K562 (cell line): ENCODE measurements around the gene ADGRG1. TPM values are rescaled to one million over a fixed set of nuclear protein-coding genes. Genes with fewer than 3 reads are reported as not detected.
"Not testable (repeated sequence)": the region's sequence is repeated elsewhere in the genome, so short reads cannot be mapped to it uniquely, and the experiment has no call there.

Experiments used
- ATAC-seq: fragments of 200-7000 bp; cut with Tn5 transposase; 3 replicates; pipeline ENCODE4 v1.9.1; 2020; ENCODE audit warnings: moderate library complexity
- BruUV-seq: library from RNA; stranded (reverse); fragments of 400-500 nt; replicated peaks from 2 replicates; lab custom pipeline; 2021; lab: Mats Ljungman, UMichigan
- CTCF ChIA-PET: fragments of 300-600 bp; formaldehyde crosslinking; extraction: SDS; loops from one replicate; lab custom pipeline; 2021; ENCODE audit warnings: low intra/inter-chr PET ratio; lab: Yijun Ruan, JAX
- POLR2A ChIA-PET: fragments of 300-600, 350-650 bp; sonication (Branson Sonifier 250); formaldehyde crosslinking; extraction: SDS; loops from one replicate; lab custom pipeline; 2021; ENCODE audit warnings: antibody characterized with exemption, inconsistent platforms; lab: Yijun Ruan, JAX
- DNase-seq, 4 experiments: peaks; one replicate each; pipeline versions ENCODE4 v3.0.0 to v3.0.0-alpha.2; 2011 to 2018; ENCODE audit warnings: low spot score in 3 of 4, mixed read lengths in 3 of 4; ENCODE audit errors: extremely low read depth in 1 of 4
- FAIRE-seq: peaks from 2 replicates; lab custom pipeline; 2011; peaks lifted over from hg19 to GRCh38; lab: Jason Lieb, UNC
- H2AFZ ChIP-seq: 2 replicates; pipeline ENCODE4 v1.6.0; 2011; ENCODE audit warnings: low read depth, low read length, control low read depth, inconsistent platforms
- H3K27ac ChIP-seq: fragments of 200-600 bp; 3 replicates; pipeline ENCODE4 v1.8.0; 2011; ENCODE audit warnings: low read depth, mild to moderate bottlenecking, control low read depth, inconsistent platforms, low read length, moderate library complexity, mixed read lengths; ENCODE audit errors: extremely low read depth
- H3K27me3 ChIP-seq, 2 experiments: fragments of 300-600 bp in 1 of 2; 2 replicates in 1 of 2; 3 replicates in 1 of 2; pipeline versions ENCODE4 v1.6.0 to v1.8.0; 2011; ENCODE audit warnings: inconsistent platforms in 2 of 2, low read length in 2 of 2, mild to moderate bottlenecking in 1 of 2, mixed read lengths in 1 of 2, moderate library complexity in 1 of 2; ENCODE audit not compliant: control insufficient read depth in 2 of 2, insufficient read depth in 2 of 2
- H3K36me3 ChIP-seq: fragments of 300-600 bp; 3 replicates; pipeline ENCODE4 v1.8.0; 2011; ENCODE audit warnings: mild to moderate bottlenecking, low read length, inconsistent platforms; ENCODE audit not compliant: control insufficient read depth, insufficient read depth
- H3K4me1 ChIP-seq, 2 experiments: fragments of 200-600 bp in 1 of 2; replicated peaks in 1 of 2; 2 replicates in 1 of 2; 3 replicates in 1 of 2; pipeline versions ENCODE4 v1.5.1 to v1.8.0; 2011; ENCODE audit warnings: inconsistent platforms in 2 of 2, low read length in 2 of 2, mild to moderate bottlenecking in 1 of 2, mixed read lengths in 1 of 2, moderate library complexity in 1 of 2; ENCODE audit not compliant: control insufficient read depth in 2 of 2, insufficient read depth in 2 of 2
- H3K4me2 ChIP-seq: 2 replicates; pipeline ENCODE4 v1.6.1; 2011; ENCODE audit warnings: low read length, control low read depth, inconsistent platforms, mixed read lengths; ENCODE audit not compliant: insufficient read depth
- H3K4me3 ChIP-seq: fragments of 200-600 bp; sonication (generic), shearing (Covaris generic); 2 replicates; pipeline ENCODE4 v1.5.1; 2016; ENCODE audit warnings: control low read depth, inconsistent platforms
- H3K79me2 ChIP-seq: fragments of 200-600 bp; 3 replicates; pipeline ENCODE4 v1.8.0; 2011; ENCODE audit warnings: low read length, inconsistent platforms; ENCODE audit not compliant: control insufficient read depth, insufficient read depth
- H3K9ac ChIP-seq, 2 experiments: 2 replicates each; pipeline versions ENCODE4 v1.6.0 to v1.6.1; 2011; ENCODE audit warnings: low read depth in 2 of 2, low read length in 2 of 2, control low read depth in 1 of 2, inconsistent platforms in 1 of 2, mild to moderate bottlenecking in 1 of 2, mixed read lengths in 1 of 2; ENCODE audit not compliant: insufficient read depth in 1 of 2
- H3K9me1 ChIP-seq: one replicate; pipeline ENCODE4 v1.6.0; 2011; ENCODE audit warnings: inconsistent platforms, mild to moderate bottlenecking, low read length, moderate library complexity; ENCODE audit not compliant: control insufficient read depth, insufficient read depth
- H3K9me3 ChIP-seq: replicated peaks from 2 replicates; pipeline ENCODE4 v1.5.1; 2011; ENCODE audit warnings: low read depth, low read length, inconsistent platforms; ENCODE audit not compliant: control insufficient read depth, insufficient read depth
- H4K20me1 ChIP-seq: replicated peaks from 2 replicates; pipeline ENCODE4 v1.6.1; 2011; ENCODE audit warnings: low read length, inconsistent platforms, mixed read lengths; ENCODE audit not compliant: control insufficient read depth, insufficient read depth
- ARID1B ChIP-seq: fragments of 450-650 bp; IDR thresholded peaks from 2 replicates; pipeline ENCODE4 v1.6.1; 2016; ENCODE audit warnings: antibody characterized with exemption, mild to moderate bottlenecking, inconsistent platforms
- BCOR ChIP-seq: fragments of 450-650 bp; IDR thresholded peaks from 2 replicates; pipeline ENCODE4 v1.6.1; 2016
- CBFA2T2 ChIP-seq: fragments of 450-650 bp; conservative IDR thresholded peaks from 2 replicates; pipeline ENCODE4 v1.6.1; 2017; ENCODE audit warnings: mild to moderate bottlenecking
- CBFA2T3 ChIP-seq: fragments of 450-650 bp; IDR thresholded peaks from 2 replicates; pipeline ENCODE4 v1.6.1; 2017
- CBX8 ChIP-seq: fragments of 200-600 bp; sonication (generic); IDR thresholded peaks from 2 replicates; pipeline ENCODE4 v1.6.1; 2012; ENCODE audit warnings: borderline replicate concordance, mixed run types, low read depth, mild to moderate bottlenecking, moderate library complexity, mixed read lengths, low read length, control low read depth, inconsistent platforms; ENCODE audit not compliant: poor library complexity, severe bottlenecking; ENCODE audit errors: extremely low read depth
- CC2D1A ChIP-seq: fragments of 450-650 bp; IDR thresholded peaks from 2 replicates; pipeline ENCODE4 v1.6.1; 2017; ENCODE audit warnings: mild to moderate bottlenecking
- CTBP1 ChIP-seq: fragments of 450-650 bp; IDR thresholded peaks from 2 replicates; pipeline ENCODE4 v1.6.1; 2016; ENCODE audit warnings: borderline replicate concordance
- DPF2 ChIP-seq: fragments of 450-650 bp; IDR thresholded peaks from 2 replicates; pipeline ENCODE4 v1.6.1; 2016
- HDAC1 ChIP-seq, 2 experiments: fragments of 450-650 bp; IDR thresholded peaks; 2 replicates each; pipeline ENCODE4 v1.6.1; 2016 to 2017; ENCODE audit warnings: inconsistent platforms in 1 of 2, mild to moderate bottlenecking in 1 of 2, moderate library complexity in 1 of 2
- HDAC2 ChIP-seq: fragments of 450-650 bp; IDR thresholded peaks from 2 replicates; pipeline ENCODE4 v1.6.1; 2016; ENCODE audit warnings: mild to moderate bottlenecking
- KDM1A ChIP-seq, 2 experiments: fragments of 450-650 bp; IDR thresholded peaks; 2 replicates each; pipeline ENCODE4 v1.6.1; 2016; ENCODE audit warnings: mild to moderate bottlenecking in 2 of 2
- MTA2 ChIP-seq: fragments of 450-650 bp; IDR thresholded peaks from 2 replicates; pipeline ENCODE4 v1.6.1; 2016; ENCODE audit warnings: low read depth
- NFIC ChIP-seq: fragments of 450-650 bp; IDR thresholded peaks from 2 replicates; pipeline ENCODE4 v1.6.1; 2017; ENCODE audit warnings: mild to moderate bottlenecking, inconsistent platforms
- NRF1 ChIP-seq, 2 experiments: fragments of 450-650 bp; IDR thresholded peaks in 1 of 2; conservative IDR thresholded peaks in 1 of 2; 2 replicates each; pipeline ENCODE4 v1.6.1; 2014; ENCODE audit warnings: mild to moderate bottlenecking in 2 of 2
- RCOR1 ChIP-seq, 2 experiments: IDR thresholded peaks; 2 replicates each; pipeline ENCODE4 v1.6.1; 2012; ENCODE audit warnings: low read depth in 2 of 2, low read length in 2 of 2, borderline replicate concordance in 1 of 2, improper control_type of control experiment in 1 of 2
- SMARCA4 ChIP-seq: fragments of 450-650 bp; IDR thresholded peaks from 2 replicates; pipeline ENCODE4 v1.6.1; 2016
- TAL1 ChIP-seq: fragments of 450-650 bp; IDR thresholded peaks from 2 replicates; pipeline ENCODE4 v1.6.1; 2016; ENCODE audit warnings: mild to moderate bottlenecking
- TCF3 ChIP-seq: sonication (generic); formaldehyde crosslinking; IDR thresholded peaks from 2 replicates; pipeline ENCODE4 v1.4.0; 2020; ENCODE audit warnings: mild to moderate bottlenecking, missing genetic modification reagents
- TEAD4 ChIP-seq, 2 experiments: sonication (generic) in 1 of 2; formaldehyde crosslinking in 1 of 2; IDR thresholded peaks; 2 replicates each; pipeline versions ENCODE4 v1.6.1 to v1.8.0; 2012 to 2022; ENCODE audit warnings: borderline replicate concordance in 1 of 2, inconsistent platforms in 1 of 2, low read length in 1 of 2, mild to moderate bottlenecking in 1 of 2, missing genetic modification reagents in 1 of 2
- TRIM24 ChIP-seq, 2 experiments: fragments of 450-650 bp; IDR thresholded peaks; 2 replicates each; pipeline ENCODE4 v1.6.1; 2016
- WGBS: fragments of 100-300 bp; shearing (Covaris generic); methylation state at CpG from one replicate; pipeline ENCODE4 v1.1.6; 2016; ENCODE audit warnings: low coverage, mixed read lengths; ENCODE audit not compliant: insufficient coverage; ENCODE audit errors: missing lambda C conversion rate; 5-methylcytosine and 5-hydroxymethylcytosine counted together
- in situ Hi-C: fragments of 300-500 bp; cut with MboI; formaldehyde crosslinking; loops from 4 replicates; pipeline ENCODE4 v1.15.0; 2018; ENCODE audit warnings: inconsistent platforms, mixed read lengths
- intact Hi-C: fragments of 100-400 bp; cut with micrococcal nuclease; formaldehyde crosslinking; loops from 2 replicates; pipeline ENCODE4 v1.14.2; 2022
- polyA plus RNA-seq, 8 experiments: library from polyadenylated mRNA; depleted of rRNA in 4 of 8; stranded (reverse) in 5 of 8; unstranded in 3 of 8; fragments of >200 nt; fragmentation: Nextera tagmentation in 2 of 8; fragmentation: Illumina TruSeq in 1 of 8; extraction: Ambion mirVana in 2 of 8; extraction: Trizol in 1 of 8; gene quantifications; 2 replicates each; pipeline versions ENCODE4 v1.2.1 to v1.2.3, GENCODE V29; 2011 to 2014; ENCODE audit warnings: inconsistent platforms in 1 of 8, missing spikeins in 1 of 8
- total RNA-seq, 7 experiments: library from RNA; depleted of rRNA in 6 of 7; stranded (reverse); fragments of >200 nt in 6 of 7; fragmentation: Illumina TruSeq in 2 of 7; extraction: Trizol in 2 of 7; gene quantifications; 2 replicates each; pipeline versions ENCODE4 v1.2.1 to v1.2.3, GENCODE V29; 2011 to 2021; ENCODE audit warnings: low replicate concordance in 1 of 7

Gene ADGRG1
- total and polyA plus RNA-seq, 9 of the 15 experiments (the other 6 are each of a cell fraction or from before 2014, with no cell fraction given), result 0.04 to 0.31 (median 0.16) TPM; not detected in 6

- WGBS, result 0% methylated on average over 6 of the region's 6 CpGs
- POLR2A ChIA-PET, result interaction anchor here (0.8 to 1.8 kb wide), 4 partner anchors 12 to 24 kb away, joined by 3 to 4 read pairs (median 4); no protein-coding TSS in a partner anchor
- H3K4me2 ChIP-seq; FAIRE-seq; H4K20me1 ChIP-seq; H3K9me1 ChIP-seq; DNase-seq; intact Hi-C loops; H3K4me3 ChIP-seq; H3K27ac ChIP-seq; H2AFZ ChIP-seq; H3K36me3 ChIP-seq; H3K9ac ChIP-seq; BruUV-seq; H3K9me3 ChIP-seq; in situ Hi-C loops; H3K79me2 ChIP-seq; CTCF ChIA-PET; TF ChIP-seq TEAD4 (CRISPR knock-in tag; IDR thresholded peaks at IDR 0.05; ENCODE audit: borderline replicate concordance): not testable (repeated sequence)
- ATAC-seq, result peak; percentile 70
- Histone ChIP-seq H3K27me3 (peaks cover 10 to 30% of the 10 kb centered on the region in 2 experiments; a peak in 4 of 5 replicates), H3K4me1 (peaks cover 6 to 16% of the 10 kb centered on the region in 2 experiments; a peak in 4 of 5 replicates)
- peak; percentile 40 to 48; a peak in 3 of 4 replicates for TF ChIP-seq TRIM24 (IDR thresholded peaks at IDR 0.05)
- TF ChIP-seq CBX8, result peak; percentile 46
- TF ChIP-seq HDAC2, result peak; percentile 60; the same call in 1 of the 2 replicates
- peak; percentile 85 for TF ChIP-seq CBFA2T3
- peak; percentile 65 for TF ChIP-seq TCF3 (CRISPR knock-in tag)
- peak; percentile 79 for TF ChIP-seq TAL1
- TF ChIP-seq CC2D1A, result 0 out of 2 replicates have a peak, but pooled peaks have one; percentile 12
- TF ChIP-seq SMARCA4, result peak; percentile 48; the same call in 1 of the 2 replicates
- TF ChIP-seq HDAC1 (IDR thresholded peaks at IDR 0.05), result peak in 1 of 2 experiments; percentile 77; a peak in 2 of 4 replicates
- peak in 1 of 2 experiments; percentile 68; a peak in 1 of 4 replicates for TF ChIP-seq RCOR1 (IDR thresholded peaks at IDR 0.05; ENCODE audit: borderline replicate concordance in 1 of 2, low read depth in 2 of 2, low read length in 2 of 2)
- peak; percentile 78 for TF ChIP-seq ARID1B
- 0 out of 2 replicates have a peak, but pooled peaks have one; percentile 54 for TF ChIP-seq BCOR
- TF ChIP-seq CTBP1, result 0 out of 2 replicates have a peak, but pooled peaks have one; percentile 17
- peak; percentile 25; the same call in 1 of the 2 replicates for TF ChIP-seq NFIC
- peak; percentile 45; the same call in 1 of the 2 replicates for TF ChIP-seq TEAD4 (IDR thresholded peaks at IDR 0.05; ENCODE audit: low read length)
- peak in 1 of 2 experiments; percentile 14; a peak in 1 of 4 replicates for TF ChIP-seq NRF1 (conservative IDR thresholded peaks at IDR 0.05 in 1 of 2, IDR thresholded peaks at IDR 0.05 in 1 of 2)
- TF ChIP-seq MTA2, result peak; percentile 27; the same call in 1 of the 2 replicates
- TF ChIP-seq DPF2, result peak; percentile 72; the same call in 1 of the 2 replicates
- TF ChIP-seq KDM1A (IDR thresholded peaks at IDR 0.05), result peak; percentile 83
- TF ChIP-seq CBFA2T2, result peak; percentile 69
Measured at GRCh38 chr16:57712569-57712968, 84.1 kb downstream of the ADGRG1 start.
